ENCODE data around the gene ALKBH4.
"Not testable (repeated sequence)": the region's sequence is repeated elsewhere in the genome, so short reads cannot be mapped to it uniquely, and the experiment has no call there.

Gene ALKBH4

GRCh38 chr7:102464577-102465280 is at the start of gene ALKBH4, which contains the start of gene LRWD1:
Gene ALKBH4 (minus strand): TSS chr7:102464863. CDS start chr7:102464836, 27 bp downstream.
Gene LRWD1 (plus strand): TSS chr7:102464984. CDS start chr7:102465081, 97 bp downstream.
- peak; percentile 95 for DNase-seq

- DNase-seq, result not testable (repeated sequence)
These were observed 48.1 kb upstream of the ALKBH4 start for GRCh38 chr7:102512642-102513221.

GRCh38 chr7:102511860-102512522 is 47.3 kb upstream of the ALKBH4 start:
- DNase-seq, result not testable (repeated sequence)

- DNase-seq, result not testable (repeated sequence)
These were observed 45.9 kb upstream of the ALKBH4 start for GRCh38 chr7:102510575-102510974.

GRCh38 chr7:102507410-102508088 is 42.9 kb upstream of the ALKBH4 start:
- DNase-seq, result not testable (repeated sequence)

- DNase-seq, result not testable (repeated sequence)
These were observed 40.9 kb upstream of the ALKBH4 start for GRCh38 chr7:102505298-102506185.

- DNase-seq, result not testable (repeated sequence)
These were observed 38.5 kb upstream of the ALKBH4 start for GRCh38 chr7:102503141-102503540.

- DNase-seq, result not testable (repeated sequence)
These were observed 33.7 kb upstream of the ALKBH4 start for GRCh38 chr7:102498321-102498720.

- not testable (repeated sequence) for DNase-seq
These were observed 32.6 kb upstream of the ALKBH4 start for GRCh38 chr7:102497308-102497707.

- DNase-seq, result not testable (repeated sequence)
These were observed 32.2 kb upstream of the ALKBH4 start for GRCh38 chr7:102496861-102497260.

GRCh38 chr7:102494473-102495149 is 29.9 kb upstream of the ALKBH4 start:
- not testable (repeated sequence) for DNase-seq

GRCh38 chr7:102494026-102494425 is 29.4 kb upstream of the ALKBH4 start:
- not testable (repeated sequence) for DNase-seq

GRCh38 chr7:102493220-102493935 is 28.7 kb upstream of the ALKBH4 start:
- not testable (repeated sequence) for DNase-seq

GRCh38 chr7:102490529-102491075 is 25.9 kb upstream of the ALKBH4 start:
- DNase-seq, result not testable (repeated sequence)

GRCh38 chr7:102484317-102484716 is 19.7 kb upstream of the ALKBH4 start:
- DNase-seq, result not testable (repeated sequence)

- not testable (repeated sequence) for DNase-seq
These were observed 17.3 kb upstream of the ALKBH4 start for GRCh38 chr7:102481962-102482361.

GRCh38 chr7:102479982-102480637 is 15.4 kb upstream of the ALKBH4 start:
- DNase-seq, result not testable (repeated sequence)

- DNase-seq, result not testable (repeated sequence)
These were observed 14.5 kb upstream of the ALKBH4 start for GRCh38 chr7:102479209-102479584.

GRCh38 chr7:102478314-102479208 is 13.9 kb upstream of the ALKBH4 start, which contains the start of gene POLR2J:
Gene POLR2J (minus strand): TSS chr7:102478922. CDS start chr7:102478860, 62 bp downstream.
- DNase-seq, result not testable (repeated sequence)
